ENCODE results near the gene TRABD2B.

The TRABD2B gene

DNA sequence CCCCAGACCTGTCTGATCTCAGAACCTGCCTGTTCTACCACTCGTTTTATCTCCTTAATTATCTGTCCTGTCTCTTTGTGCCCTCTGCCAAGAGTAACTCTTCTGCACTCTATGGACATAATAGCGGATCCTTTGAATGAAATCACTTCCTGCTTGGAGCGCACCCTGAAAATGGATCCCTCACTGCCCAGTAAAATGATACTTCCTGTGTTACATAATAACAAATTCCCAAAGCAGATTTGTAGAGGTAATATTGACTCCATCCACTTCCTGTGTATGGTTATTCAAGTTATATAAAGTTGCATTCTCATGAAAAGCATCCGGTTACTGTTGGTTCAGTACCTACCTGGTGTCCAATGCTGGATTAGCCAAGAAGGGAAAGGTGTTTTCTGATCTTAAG, 246.0 kb downstream of the TRABD2B start:
- DNase-seq: no peak

GRCh38 chr1:47745715-47746609, 251.2 kb downstream of the TRABD2B start:
- no peak for DNase-seq

- DNase-seq: no peak
Observed at GRCh38 chr1:47742890-47743760, 254.1 kb downstream of the TRABD2B start.

DNA sequence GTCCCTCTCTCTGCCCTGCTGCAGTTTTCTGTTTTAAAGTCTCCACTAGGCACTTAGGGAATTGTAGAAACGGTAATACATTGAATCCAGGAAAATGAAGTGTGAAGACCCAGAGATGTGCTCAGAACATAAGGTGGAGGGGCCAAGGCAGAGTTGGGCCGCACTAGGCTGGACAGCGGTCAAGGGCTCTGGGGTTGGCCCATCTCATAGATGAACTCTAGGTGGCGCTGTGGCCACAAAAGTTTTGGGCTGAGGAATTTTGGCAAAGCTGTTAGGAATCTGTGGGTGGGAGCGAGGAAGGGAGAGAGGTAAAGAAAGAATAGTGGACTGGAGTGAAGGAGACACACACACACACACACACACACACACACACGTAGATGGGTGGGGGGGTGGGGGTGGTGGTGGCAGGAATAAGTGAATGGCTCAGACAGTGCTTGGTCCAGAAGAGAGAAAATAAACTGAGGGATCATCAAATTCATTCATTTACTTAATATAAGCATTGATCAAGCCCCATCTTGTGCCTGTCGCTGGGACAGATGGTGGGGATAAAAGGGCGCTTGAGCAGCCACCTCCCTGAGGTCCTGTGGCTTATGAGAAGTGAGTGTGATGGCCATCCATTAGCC, 258.5 kb downstream of the TRABD2B start:
- DNase-seq: no peak

- no peak for DNase-seq
Observed at GRCh38 chr1:47732489-47732888, 264.7 kb downstream of the TRABD2B start.

DNA sequence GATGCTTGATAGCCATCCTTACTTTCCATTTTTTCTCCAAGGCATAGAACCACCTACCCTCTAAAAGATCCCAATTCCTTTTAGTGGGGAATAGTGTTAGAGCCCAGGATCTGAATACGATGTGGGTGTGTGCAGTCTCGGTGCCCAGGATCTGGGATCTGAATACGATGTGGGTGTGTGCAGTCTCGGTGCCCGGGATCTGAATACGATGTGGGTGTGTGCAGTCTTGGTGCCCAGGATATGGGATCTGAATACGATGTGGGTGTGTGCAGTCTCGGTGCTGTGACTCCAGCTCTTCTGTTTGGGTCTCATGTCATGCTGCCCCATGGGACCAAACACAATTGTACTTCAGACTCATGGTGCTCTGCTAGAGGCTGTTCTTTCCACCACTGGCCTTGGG, 265.5 kb downstream of the TRABD2B start:
- no peak for DNase-seq

DNA sequence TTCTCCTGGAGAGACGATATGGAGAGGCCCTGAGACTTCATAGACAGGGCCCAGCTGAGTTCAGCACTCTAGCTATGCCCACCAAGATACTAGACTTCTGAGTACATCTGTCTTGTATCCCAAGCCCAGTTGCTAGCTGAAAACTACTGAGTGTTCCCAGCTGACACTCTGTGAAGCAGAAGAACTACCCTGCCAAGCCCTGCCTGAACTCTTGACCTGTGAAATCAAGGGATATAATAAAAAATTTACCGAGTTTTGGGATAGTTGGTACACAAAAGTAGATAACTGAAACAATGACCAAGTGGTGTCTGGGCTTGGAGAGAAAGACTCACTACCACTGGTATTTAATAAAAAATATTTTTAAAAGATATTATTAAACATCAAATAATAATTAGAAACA, 267.5 kb downstream of the TRABD2B start:
- no peak for DNase-seq

DNA sequence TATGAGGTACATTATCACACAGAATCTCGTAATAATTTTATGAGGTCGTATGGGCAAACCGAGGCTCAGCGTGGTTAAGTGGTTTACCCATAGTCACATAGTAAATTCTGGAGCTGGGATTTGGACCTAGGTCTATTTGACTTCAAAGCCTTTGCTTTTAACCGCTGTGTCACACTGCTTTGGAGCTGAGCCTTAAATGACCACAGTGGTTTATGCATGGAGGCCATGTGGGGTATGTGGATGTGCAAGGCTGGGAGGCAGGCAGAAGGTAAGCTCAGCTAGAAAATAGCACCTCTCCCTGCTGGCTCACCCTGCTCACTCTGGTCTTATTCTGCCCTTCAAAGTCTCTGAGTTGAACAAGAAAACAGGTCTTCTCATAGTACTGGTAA, 269.5 kb downstream of the TRABD2B start:
- DNase-seq: no peak

DNA sequence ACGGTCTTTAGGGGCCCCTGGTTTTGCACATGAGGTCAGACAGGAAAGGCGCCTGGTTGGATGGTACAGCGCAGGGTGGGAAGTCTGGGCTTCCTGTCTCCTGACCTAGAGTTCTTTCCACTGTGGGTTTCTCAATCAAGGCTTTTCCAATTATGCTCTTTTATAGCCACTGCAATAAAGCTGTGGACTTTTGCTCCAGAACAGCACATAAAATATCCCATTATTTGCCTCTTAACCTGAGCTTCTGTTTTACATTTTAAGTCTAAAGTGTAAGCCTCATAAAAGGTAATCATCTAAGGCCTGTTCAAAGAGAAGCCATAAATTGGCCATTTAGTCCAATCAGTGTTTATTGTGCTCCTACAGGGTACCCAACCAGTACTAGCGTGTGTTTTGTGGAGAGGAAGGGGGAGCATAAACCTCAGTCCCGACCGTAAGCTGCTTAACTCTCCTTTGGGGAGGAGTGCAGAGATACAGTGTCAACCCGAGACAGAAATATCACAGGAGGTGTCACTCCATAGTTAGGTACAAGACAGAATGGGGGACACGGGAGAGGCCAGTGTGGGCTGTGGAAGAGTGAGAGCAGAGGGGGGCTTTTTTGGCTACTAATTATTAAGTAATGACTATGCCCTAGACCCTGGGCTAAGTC, 270.0 kb downstream of the TRABD2B start:
- no peak for DNase-seq

DNA sequence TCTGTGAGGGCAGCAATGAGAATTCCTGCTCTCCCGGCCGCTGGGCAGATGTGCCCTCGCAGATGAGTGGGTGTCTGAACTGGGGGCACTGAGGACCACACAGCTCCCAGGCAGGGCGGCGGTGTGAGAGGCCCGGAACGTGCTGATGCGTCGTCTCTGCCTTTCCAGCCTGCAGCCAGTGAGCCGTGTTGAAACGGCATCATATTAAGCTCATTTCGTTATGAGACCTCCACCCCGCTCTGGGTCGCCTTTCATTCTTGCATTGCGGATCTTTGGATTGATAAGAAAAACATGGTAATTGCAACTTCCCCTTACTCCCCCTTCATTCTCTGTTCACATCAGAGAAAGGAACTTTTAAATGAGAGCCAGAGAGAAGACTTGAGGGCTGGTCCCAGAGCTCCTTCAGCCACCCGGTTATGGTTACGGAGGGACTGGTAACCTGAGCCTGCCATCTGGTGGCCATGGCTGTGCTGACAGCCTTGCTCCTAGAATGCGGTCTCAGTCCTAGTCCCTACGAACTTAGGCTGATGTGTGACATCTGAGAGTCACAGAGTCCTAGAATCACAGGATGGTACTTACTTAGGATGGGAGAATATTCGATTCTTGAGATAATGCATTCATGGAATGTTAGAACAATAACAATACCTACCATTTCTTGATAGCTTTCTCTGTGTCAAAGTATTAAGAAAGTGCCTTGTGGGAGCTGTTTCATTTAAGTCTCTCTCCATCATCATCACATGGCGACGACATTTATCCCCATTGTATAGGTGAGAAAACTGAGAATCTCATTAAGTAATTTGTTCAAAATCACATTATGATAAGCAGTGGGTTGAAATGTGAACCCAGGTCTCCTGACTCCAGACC, 271.0 kb downstream of the TRABD2B start:
- DNase-seq: peak; percentile 59

- no peak for DNase-seq
Observed at GRCh38 chr1:47725511-47725991, 271.6 kb downstream of the TRABD2B start.

GRCh38 chr1:47725000-47725473, 272.1 kb downstream of the TRABD2B start:
- no peak for DNase-seq

DNA sequence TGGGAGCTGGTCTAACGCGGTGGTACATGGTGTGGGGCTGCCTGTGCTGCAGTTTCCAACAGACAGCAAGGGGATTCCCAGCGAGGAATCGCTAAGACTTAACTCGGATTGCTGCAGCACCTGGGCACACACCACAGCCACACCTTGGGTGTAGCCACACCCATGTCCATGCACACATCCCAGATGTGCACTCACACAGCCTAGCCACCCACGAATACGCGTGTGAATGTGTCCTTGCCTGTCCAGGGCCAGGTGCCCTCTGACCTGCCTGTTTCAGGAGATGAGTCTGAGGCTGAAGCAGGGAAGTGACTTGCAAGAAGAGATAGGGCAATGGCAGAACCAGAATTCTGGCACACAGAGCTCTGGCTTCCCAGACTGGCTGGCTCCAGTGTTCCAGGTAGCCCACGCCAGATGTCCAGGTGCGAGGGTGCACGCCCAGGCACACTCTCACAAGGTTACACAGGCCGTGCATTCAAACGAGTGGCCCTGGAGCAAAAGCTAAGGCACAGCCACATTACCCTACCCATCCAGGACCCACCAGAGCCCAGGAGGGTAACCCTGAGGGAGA, 272.7 kb downstream of the TRABD2B start:
- DNase-seq: no peak

GRCh38 chr1:47722909-47723580, 274.1 kb downstream of the TRABD2B start:
- no peak for DNase-seq

GRCh38 chr1:47722101-47722500, 275.1 kb downstream of the TRABD2B start:
- no peak for DNase-seq

GRCh38 chr1:47720111-47720510, 277.1 kb downstream of the TRABD2B start:
- DNase-seq: no peak

- no peak for DNase-seq
Observed at GRCh38 chr1:47717341-47717740, 279.8 kb downstream of the TRABD2B start.

DNA sequence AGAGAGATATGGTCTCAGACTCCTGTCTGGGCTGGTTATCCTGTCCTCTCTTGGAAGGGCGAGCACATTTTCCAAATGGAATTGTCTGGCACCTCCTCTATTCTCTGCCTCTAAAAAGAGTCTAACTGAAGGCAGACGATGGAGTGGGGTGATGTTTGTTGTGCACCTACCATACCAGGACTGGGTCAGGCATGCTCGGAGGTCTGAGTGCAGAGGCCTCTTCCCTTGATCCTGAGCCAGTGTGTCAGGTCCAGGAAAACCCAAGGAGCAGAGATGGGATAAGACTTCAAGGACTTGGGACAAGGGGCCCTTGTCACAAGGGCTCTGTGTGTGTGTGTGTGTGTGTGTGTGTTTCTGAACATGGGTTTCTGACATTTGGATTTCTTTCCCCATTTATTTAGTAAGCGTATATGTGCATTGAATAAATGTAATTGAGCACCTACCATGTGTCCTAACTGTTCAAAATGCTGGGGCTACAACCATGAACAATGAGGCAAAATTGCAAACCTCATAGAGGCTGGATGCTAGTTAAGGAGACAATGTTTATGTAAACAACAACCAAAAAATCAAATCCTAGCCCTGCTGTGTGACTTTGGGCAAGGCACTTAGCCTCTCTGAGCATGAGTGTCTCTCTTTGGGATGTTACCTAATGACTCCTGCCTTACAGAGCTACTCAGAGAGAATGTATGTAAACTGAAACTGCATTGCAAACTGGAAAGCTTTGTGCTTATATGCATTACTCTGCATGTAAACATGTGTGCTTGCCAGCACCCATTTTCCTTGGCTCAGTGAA, 283.0 kb downstream of the TRABD2B start:
- DNase-seq: no peak

DNA sequence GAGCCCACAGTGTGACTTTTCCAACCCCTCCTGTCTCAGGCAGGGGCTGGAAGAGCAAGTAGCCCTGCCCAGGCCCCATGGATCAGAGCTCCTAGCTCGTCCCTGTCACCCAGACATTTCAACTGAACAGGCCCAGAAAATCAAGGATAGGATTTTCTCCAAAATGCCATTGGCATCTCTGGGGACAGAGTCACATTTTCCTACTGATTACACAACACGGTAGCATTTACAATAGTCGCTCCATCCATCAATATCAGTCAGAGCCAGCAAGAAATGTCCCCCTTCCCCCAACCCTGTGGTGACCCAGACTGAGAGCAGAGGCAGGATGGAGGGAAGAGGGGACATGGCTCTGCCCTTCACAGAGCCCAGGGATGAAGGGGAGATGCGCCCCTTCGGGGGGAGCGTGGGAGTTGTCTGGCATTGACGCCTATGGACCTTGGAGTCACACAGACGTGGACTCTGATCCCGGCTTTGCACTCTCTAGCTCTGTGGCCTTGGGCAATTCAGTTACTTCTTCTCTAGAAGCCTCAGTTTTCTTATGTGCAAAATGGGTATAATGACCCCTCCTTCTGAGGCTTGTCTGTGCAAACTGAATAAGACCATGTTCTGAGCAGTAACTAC, 283.7 kb downstream of the TRABD2B start:
- no peak for DNase-seq

Data from activated CD8-positive, alpha-beta memory T cell treated with anti-CD3 and anti-CD28 coated beads, Interleukin-2, amount 50 U/mL, for 4 hours (primary cell).